Measurements from ENCODE around the gene PARP16.

GRCh38 chr15:65246939-65247338 is 39.7 kb downstream of the PARP16 start:
- TF ChIP-seq CREB1 (CRISPR knock-in tag; IDR thresholded peaks at IDR 0.05; ENCODE audit: low read depth) = no peak
- TF ChIP-seq REST (IDR thresholded peaks at IDR 0.05; ENCODE audit: unreplicated experiment) = no peak
- TF ChIP-seq NANOG (IDR thresholded peaks at IDR 0.05; ENCODE audit: borderline replicate concordance) = no peak
